Skeletal muscle tissue (tissue), 4 donors: ENCODE measurements around the gene PLA2R1. TPM values are rescaled to one million over a fixed set of nuclear protein-coding genes. Genes with fewer than 3 reads are reported as not detected.

Experiments
- H3K27ac ChIP-seq: one replicate; pipeline ENCODE4 v1.7.0; 2013; ENCODE audit warnings: mild to moderate bottlenecking, low read depth, low read length, inconsistent platforms
- H3K27me3 ChIP-seq, 3 donors: one replicate each; pipeline ENCODE4 v1.7.0; 2013; ENCODE audit warnings: low read length in 3 of 3; ENCODE audit not compliant: control insufficient read depth in 3 of 3, insufficient read depth in 3 of 3
- H3K36me3 ChIP-seq, 3 donors: one replicate each; pipeline ENCODE4 v1.7.0; 2013; ENCODE audit warnings: low read length in 3 of 3; ENCODE audit not compliant: control insufficient read depth in 3 of 3, insufficient read depth in 3 of 3
- H3K4me1 ChIP-seq, 3 donors: one replicate each; pipeline ENCODE4 v1.7.0; 2013; ENCODE audit warnings: low read length in 3 of 3, mild to moderate bottlenecking in 3 of 3; ENCODE audit not compliant: control insufficient read depth in 3 of 3, insufficient read depth in 3 of 3
- H3K4me3 ChIP-seq, 3 donors: one replicate each; pipeline ENCODE4 v1.7.0; 2013; ENCODE audit warnings: low read length in 3 of 3
- H3K9ac ChIP-seq, 3 donors: one replicate each; pipeline ENCODE4 v1.7.0; 2013; ENCODE audit warnings: low read length in 3 of 3, mild to moderate bottlenecking in 3 of 3, moderate library complexity in 2 of 3, low read depth in 1 of 3
- H3K9me3 ChIP-seq, 3 donors: one replicate each; pipeline ENCODE4 v1.7.0; 2013; ENCODE audit warnings: low read length in 3 of 3; ENCODE audit not compliant: control insufficient read depth in 3 of 3
- total RNA-seq: library from RNA; depleted of rRNA; stranded (reverse); fragments of >200 nt; gene quantifications from one replicate; pipeline ENCODE4 v1.2.3, GENCODE V29; 2014
- donor health status: Osteomylitis.

Gene PLA2R1
- total RNA-seq, 1 donor from 2014 or later = 2.6 TPM

- peaks cover 9 to 27% (median 18%) of the 10 kb centered on the region in 3 donors for H3K9me3 ChIP-seq
- H3K9ac ChIP-seq = no peak overlapping the region
- H3K27me3 ChIP-seq = no peaks in the 10 kb centered on the region
- no peak overlapping the region for H3K27ac ChIP-seq
- no peaks in the 10 kb centered on the region for H3K36me3 ChIP-seq
- no peaks in the 10 kb centered on the region for H3K4me1 ChIP-seq
- H3K4me3 ChIP-seq = no peak overlapping the region
Observed at GRCh38 chr2:160091381-160091780, 29.0 kb upstream of the PLA2R1 start.

GRCh38 chr2:160087854-160088745 lies 25.7 kb upstream of the PLA2R1 start:
- no peak overlapping the region for H3K9ac ChIP-seq
- H3K27ac ChIP-seq = no peak overlapping the region
- no peaks in the 10 kb centered on the region for H3K27me3 ChIP-seq
- peaks cover 13 to 46% (median 33%) of the 10 kb centered on the region in 3 donors for H3K9me3 ChIP-seq
- H3K36me3 ChIP-seq = no peaks in the 10 kb centered on the region
- no peaks in the 10 kb centered on the region for H3K4me1 ChIP-seq
- H3K4me3 ChIP-seq = peak overlapping the region in 1 of 3 donors; percentile 26

- no peak overlapping the region for H3K9ac ChIP-seq
- H3K27ac ChIP-seq = no peak overlapping the region
- H3K4me1 ChIP-seq = no peaks in the 10 kb centered on the region
- peaks cover 13 to 44% (median 33%) of the 10 kb centered on the region in 3 donors for H3K9me3 ChIP-seq
- H3K4me3 ChIP-seq = no peak overlapping the region
- H3K36me3 ChIP-seq = no peaks in the 10 kb centered on the region
- H3K27me3 ChIP-seq = no peaks in the 10 kb centered on the region
Observed at GRCh38 chr2:160085662-160086061, 23.2 kb upstream of the PLA2R1 start.

GRCh38 chr2:160077912-160078810 lies 15.7 kb upstream of the PLA2R1 start:
- Histone ChIP-seq H3K4me3 (no peak overlapping the region), H3K27ac (no peak overlapping the region), H3K4me1 (no peaks in the 10 kb centered on the region), H3K9ac (no peak overlapping the region), H3K36me3 (no peaks in the 10 kb centered on the region), H3K9me3 (peaks cover 0 to 3% (median under 1%) of the 10 kb centered on the region in 3 donors), H3K27me3 (no peaks in the 10 kb centered on the region)

- no peak overlapping the region for H3K27ac ChIP-seq
- no peak overlapping the region for H3K9ac ChIP-seq
- H3K36me3 ChIP-seq = no peaks in the 10 kb centered on the region
- no peaks in the 10 kb centered on the region for H3K4me1 ChIP-seq
- H3K4me3 ChIP-seq = no peak overlapping the region
- H3K27me3 ChIP-seq = no peaks in the 10 kb centered on the region
- H3K9me3 ChIP-seq = peaks cover 0 to 3% (median 0%) of the 10 kb centered on the region in 3 donors
Observed at GRCh38 chr2:160076914-160077313, 14.5 kb upstream of the PLA2R1 start.

GRCh38 chr2:160076241-160076640 lies 13.8 kb upstream of the PLA2R1 start:
- H3K9ac ChIP-seq = no peak overlapping the region

GRCh38 chr2:160075171-160075570 lies 12.8 kb upstream of the PLA2R1 start:
- no peaks in the 10 kb centered on the region for H3K27me3 ChIP-seq
- no peaks in the 10 kb centered on the region for H3K4me1 ChIP-seq
- H3K27ac ChIP-seq = no peak overlapping the region
- H3K9ac ChIP-seq = no peak overlapping the region
- H3K4me3 ChIP-seq = no peak overlapping the region
- no peaks in the 10 kb centered on the region for H3K36me3 ChIP-seq
- H3K9me3 ChIP-seq = peaks cover 0 to 3% (median 0%) of the 10 kb centered on the region in 3 donors

More at GRCh38 chr2:160076241-160076640, 13.8 kb upstream of the PLA2R1 start:
- Histone ChIP-seq H3K27ac (no peak overlapping the region), H3K4me3 (no peak overlapping the region), H3K4me1 (no peaks in the 10 kb centered on the region), H3K9me3 (peaks cover 0 to 3% (median 0%) of the 10 kb centered on the region in 3 donors), H3K27me3 (no peaks in the 10 kb centered on the region), H3K36me3 (no peaks in the 10 kb centered on the region)

GRCh38 chr2:160073284-160073888 lies 11.0 kb upstream of the PLA2R1 start:
- H3K9ac ChIP-seq = no peak overlapping the region
- no peaks in the 10 kb centered on the region for H3K27me3 ChIP-seq
- no peak overlapping the region for H3K27ac ChIP-seq
- H3K36me3 ChIP-seq = no peaks in the 10 kb centered on the region
- H3K9me3 ChIP-seq = peaks cover 0 to 3% (median 0%) of the 10 kb centered on the region in 3 donors
- H3K4me1 ChIP-seq = no peaks in the 10 kb centered on the region
- H3K4me3 ChIP-seq = no peak overlapping the region

GRCh38 chr2:160068906-160069305 lies 6.5 kb upstream of the PLA2R1 start:
- H3K27me3 ChIP-seq = no peaks in the 10 kb centered on the region

More at GRCh38 chr2:160068906-160069305, 6.5 kb upstream of the PLA2R1 start:
- no peaks in the 10 kb centered on the region for H3K36me3 ChIP-seq
- no peak overlapping the region for H3K9ac ChIP-seq
- no peaks in the 10 kb centered on the region for H3K9me3 ChIP-seq
- no peak overlapping the region for H3K27ac ChIP-seq
- H3K4me1 ChIP-seq = no peaks in the 10 kb centered on the region
- no peak overlapping the region for H3K4me3 ChIP-seq
